Measurements from ENCODE around the gene CRACDL.

CRACDL gene

GRCh38 chr2:98750593-98751282 is 185.3 kb downstream of the CRACDL start:
- no peak for DNase-seq (ENCODE audit: low read depth in 2 of 2)

DNA sequence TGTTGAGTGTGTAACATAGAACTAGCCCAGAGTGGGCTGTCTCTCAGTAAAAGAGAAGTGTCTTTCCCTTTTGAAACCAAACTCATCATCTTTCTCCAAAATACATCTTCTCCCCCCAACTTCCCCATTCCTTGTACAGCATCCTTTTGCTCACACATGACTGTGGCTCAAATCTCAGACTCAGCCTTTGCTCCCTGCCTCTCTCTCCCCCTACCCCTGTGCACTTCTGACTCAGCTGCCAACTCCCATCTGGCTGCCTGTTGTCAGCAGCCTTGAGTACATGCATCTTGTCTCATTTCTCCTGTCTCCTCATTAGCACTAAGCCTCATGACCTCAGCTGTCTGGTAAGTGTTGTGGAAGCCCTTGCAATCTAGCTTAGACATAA is 187.0 kb downstream of the CRACDL start:
- DNase-seq (ENCODE audit: low read depth in 2 of 2) = no peak

- no peak for DNase-seq (ENCODE audit: low read depth in 2 of 2)
These were observed 187.5 kb downstream of the CRACDL start for GRCh38 chr2:98748292-98749065.

DNA sequence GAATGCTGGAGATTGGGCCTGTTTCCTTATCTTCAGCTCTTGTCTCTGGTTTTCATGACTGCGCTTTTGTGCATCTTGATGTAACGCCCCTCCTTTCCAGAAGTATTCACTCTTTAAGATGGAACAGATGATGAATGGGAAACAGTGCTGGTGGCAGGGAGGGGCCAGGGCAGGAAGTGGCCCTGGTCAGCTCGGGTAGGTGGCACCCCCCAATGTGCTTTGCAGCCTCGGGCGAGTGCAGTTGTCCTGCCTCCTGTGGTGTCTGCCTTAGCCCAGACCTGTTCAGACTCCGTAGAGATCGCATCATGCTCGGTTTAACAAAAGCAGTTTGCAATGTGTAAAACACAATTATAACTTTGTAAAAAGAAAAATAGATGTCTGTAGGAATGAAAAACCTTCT is 188.1 kb downstream of the CRACDL start:
- DNase-seq (ENCODE audit: low read depth in 2 of 2) = no peak

DNA sequence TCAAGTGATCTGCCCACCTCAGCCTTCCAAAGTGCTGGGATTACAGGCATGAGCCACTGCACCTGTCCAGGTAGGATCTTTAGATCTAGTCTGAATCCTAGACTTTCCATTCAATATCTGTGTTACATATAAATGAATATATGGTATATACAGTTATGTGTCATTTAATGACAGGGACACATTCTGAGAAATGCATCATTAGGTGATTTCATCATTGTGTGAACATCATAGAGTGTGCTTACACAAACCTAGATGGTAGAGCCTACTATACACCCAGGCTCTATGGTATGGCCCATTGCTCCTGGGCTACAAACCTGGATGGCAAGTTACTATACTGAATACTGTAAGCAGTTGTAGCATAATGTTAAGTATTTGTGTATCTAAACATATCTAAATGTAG is 189.6 kb downstream of the CRACDL start:
- DNase-seq (ENCODE audit: low read depth in 2 of 2) = no peak

- no peak for DNase-seq (ENCODE audit: low read depth in 2 of 2)
These were observed 191.4 kb downstream of the CRACDL start for GRCh38 chr2:98744595-98744994.

Data from activated CD4-positive, alpha-beta T cell treated with anti-CD3 and anti-CD28 coated beads for 24 hours (primary cell).